ENCODE data around the gene PIK3C3. TPM values are rescaled to one million over a fixed set of nuclear protein-coding genes. Genes with fewer than 3 reads are reported as not detected.

Gene PIK3C3
- total RNA-seq: 61.1 and 63.2 TPM in 2 replicates

DNA sequence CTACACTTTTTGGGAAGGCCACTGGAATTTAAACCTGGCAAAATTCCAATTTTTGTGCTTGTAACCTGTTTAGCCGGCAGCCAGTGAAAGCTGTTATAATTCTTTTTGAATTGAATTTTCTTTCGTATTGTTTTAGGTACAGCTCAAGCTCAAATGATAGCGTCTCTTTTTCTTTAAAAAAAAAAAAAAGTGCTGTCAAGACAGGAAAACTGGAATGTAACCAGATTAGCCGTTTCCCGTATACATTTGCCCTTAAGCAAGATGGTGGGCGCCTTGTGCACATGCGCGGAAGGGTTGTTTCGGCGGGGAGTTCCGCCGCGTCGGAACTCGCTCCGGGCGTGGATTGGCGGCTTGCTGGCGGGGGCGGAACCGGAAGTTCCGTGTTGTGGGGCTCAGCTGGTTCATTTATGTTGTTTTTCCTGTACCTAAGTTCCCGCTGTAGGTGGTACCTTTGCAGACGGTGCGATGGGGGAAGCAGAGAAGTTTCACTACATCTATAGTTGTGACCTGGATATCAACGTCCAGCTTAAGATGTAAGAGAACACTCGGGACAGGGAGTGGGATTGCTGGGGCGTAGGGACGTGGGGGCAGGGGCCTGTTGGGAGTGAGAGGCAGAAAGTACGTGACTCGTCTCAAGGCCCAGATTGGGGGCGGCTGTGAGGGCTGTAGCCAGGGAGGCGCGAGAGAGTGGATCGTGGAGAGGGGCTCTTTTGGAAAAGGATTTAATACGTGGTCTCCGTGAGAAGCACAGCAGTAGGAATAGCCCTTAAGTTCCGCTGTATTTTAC, at the start of gene PIK3C3:
Gene PIK3C3 (plus strand): TSS at position 408 of the 787 bp plus-strand sequence. CDS start 58 bp downstream, at position 466.
- intact Hi-C loops (cut with micrococcal nuclease): loop anchor here (1.0 to 2.0 kb wide), 2 partner anchors 19 to 74 kb away; no protein-coding TSS in a partner anchor

- intact Hi-C loops (cut with micrococcal nuclease): loop anchor here (2.0 to 10.0 kb wide), 2 partner anchors 163 to 1621 kb away; no protein-coding TSS in a partner anchor
These were observed 49.1 kb upstream of the PIK3C3 start for GRCh38 chr18:41905786-41906527.

DNA sequence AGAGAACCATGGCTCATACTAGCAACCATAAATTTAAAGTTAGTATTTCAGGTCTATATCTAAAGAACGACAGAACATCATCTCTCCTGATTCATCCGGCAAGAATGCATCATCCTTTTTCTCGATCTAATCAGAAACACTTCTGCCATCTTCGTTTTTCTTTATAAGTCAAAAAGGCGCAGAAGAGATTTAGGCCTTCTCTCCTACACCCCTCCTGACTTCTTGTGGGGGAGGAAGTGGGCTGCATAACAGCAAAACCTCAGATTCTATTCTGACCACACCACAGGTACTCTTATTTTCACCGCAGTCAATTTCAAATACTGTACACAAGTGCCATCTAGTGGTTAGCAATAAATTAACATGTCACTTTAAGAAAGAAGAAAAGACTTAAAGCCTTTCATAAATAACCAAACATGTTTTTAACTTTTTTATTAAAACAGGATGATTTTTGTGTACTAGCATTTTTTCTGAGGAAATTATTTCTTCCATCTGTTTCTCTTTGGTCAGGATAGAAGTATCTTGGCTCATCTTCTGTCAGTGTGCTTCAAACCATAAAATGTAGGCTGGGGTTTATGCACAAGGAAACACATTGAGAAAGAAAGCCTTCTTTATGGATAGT, 48.4 kb upstream of the PIK3C3 start:
- intact Hi-C loops (cut with micrococcal nuclease): loop anchor here (2.0 to 10.0 kb wide), 2 partner anchors 164 to 1622 kb away; no protein-coding TSS in a partner anchor

DNA sequence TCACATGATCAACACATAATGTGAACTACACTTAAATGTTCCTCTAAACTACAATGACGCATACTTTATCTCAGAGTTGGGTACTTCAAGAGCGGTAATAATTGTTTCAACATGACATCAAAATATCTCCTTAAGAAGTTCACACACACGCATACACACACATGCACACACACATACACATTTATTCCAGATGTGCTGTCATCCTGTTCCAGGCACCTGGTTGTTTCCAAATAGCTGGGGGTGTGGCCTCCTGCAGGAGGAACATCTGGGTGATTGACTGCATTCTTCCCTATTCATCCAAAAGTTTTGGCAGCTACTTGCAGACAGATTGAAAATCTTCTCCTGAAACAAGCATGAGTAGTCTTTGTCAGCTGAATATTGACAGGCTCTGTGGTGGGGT, 37.9 kb upstream of the PIK3C3 start:
- intact Hi-C loops (cut with micrococcal nuclease): no loop called here

GRCh38 chr18:41921770-41922169, 33.3 kb upstream of the PIK3C3 start:
- intact Hi-C loops (cut with micrococcal nuclease): no loop called here

DNA sequence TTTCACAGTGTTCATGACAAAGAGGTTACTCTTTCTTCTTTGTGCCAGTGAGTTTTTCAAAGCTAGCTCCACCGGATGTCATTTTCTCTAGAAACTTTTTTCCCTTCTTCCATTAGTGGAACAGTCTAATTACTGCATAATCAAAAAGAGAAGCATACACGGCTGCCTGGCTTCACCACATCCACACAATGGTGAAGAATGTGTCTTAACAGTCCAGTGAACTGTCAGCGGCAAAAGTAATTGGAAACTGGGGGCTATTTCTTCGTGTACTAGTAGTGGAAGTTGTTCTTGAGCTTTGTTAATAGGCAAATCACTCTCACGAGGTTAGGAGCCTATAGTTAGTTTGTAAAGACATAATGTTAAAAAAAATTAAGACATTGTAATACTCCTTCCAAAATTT, 32.9 kb upstream of the PIK3C3 start:
- intact Hi-C loops (cut with micrococcal nuclease): no loop called here

GRCh38 chr18:41922841-41923240, 32.2 kb upstream of the PIK3C3 start:
- intact Hi-C loops (cut with micrococcal nuclease): no loop called here

DNA sequence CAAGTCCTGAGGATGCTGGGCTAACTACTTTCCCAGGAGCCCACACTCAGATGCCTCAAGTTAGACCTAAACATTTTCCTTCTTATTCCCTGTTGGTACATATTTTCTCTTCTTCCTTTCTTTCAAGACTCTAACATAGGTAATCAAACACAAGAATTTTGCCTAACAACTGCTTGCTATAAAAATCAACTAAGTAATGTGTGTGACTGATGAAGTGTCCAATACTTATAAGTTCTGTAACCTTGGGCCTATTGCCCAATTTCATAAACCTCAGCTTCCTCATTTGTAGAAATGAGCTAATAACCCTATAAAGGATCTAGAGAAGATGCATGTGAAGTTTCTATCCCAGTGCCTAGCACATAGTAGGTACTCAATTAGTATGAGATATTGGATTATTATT, 31.6 kb upstream of the PIK3C3 start:
- intact Hi-C loops (cut with micrococcal nuclease): no loop called here

GRCh38 chr18:41928581-41928980, 26.5 kb upstream of the PIK3C3 start:
- intact Hi-C loops (cut with micrococcal nuclease): no loop called here

- intact Hi-C loops (cut with micrococcal nuclease): no loop called here
These were observed 22.1 kb upstream of the PIK3C3 start for GRCh38 chr18:41932899-41933298.

DNA sequence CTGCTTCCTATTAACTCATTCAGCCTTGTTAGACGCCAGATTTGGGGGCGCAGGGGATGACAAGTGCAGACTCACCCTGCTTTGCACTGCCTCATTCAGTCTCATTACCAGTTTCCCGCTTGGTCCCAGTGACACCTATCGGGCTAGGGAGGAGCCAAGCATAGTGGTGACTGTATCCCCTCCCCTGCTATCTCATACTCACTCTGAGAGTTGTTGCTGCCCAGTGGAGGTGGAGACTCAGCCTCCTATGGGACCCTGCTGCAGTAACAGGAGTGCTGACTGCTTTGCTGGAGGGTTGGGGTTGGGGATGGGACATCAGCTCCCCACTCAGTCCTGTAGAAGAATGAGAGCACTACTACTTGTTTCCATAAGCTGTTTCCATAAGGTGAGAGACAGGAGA, 21.3 kb upstream of the PIK3C3 start:
- intact Hi-C loops (cut with micrococcal nuclease): no loop called here

- intact Hi-C loops (cut with micrococcal nuclease): no loop called here
These were observed 18.4 kb upstream of the PIK3C3 start for GRCh38 chr18:41936471-41937134.

DNA sequence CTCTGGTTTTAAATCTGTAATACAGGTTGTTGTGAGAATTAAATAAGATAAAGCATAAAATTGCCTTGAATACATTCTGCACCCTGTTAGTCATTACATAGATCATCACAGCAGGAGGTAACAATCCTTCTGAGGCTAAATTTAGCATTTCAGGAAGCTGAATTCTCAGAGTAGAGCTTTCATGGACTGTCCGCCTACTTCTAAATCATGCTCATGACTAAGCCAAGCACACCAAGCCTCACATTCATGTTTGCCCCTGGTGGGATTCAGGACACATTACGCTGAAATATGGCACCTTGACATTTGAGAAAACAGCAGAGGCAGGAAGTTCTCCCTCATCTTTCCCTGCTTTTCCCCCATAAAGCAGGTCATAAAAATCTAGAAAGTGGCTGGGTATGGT, 16.6 kb upstream of the PIK3C3 start:
- intact Hi-C loops (cut with micrococcal nuclease): no loop called here

DNA sequence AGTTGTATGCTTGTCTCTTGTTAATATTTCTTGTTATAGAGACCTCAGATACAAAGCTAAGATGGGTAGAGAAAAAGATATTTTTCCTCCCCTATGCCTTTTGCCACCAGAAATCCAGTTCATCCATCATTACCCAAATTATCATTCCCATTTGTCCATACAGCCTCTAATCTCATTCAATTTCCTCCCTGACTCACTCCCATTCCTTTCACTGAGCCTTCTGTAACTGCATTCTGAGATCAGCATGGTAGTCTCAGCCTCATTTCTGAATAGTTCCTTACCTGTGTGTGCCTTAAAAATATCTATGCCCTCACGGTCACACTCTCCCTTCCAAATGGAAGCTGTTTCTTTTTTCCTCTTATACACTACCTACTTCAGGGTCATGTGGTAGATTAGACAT, 15.7 kb upstream of the PIK3C3 start:
- intact Hi-C loops (cut with micrococcal nuclease): no loop called here

DNA sequence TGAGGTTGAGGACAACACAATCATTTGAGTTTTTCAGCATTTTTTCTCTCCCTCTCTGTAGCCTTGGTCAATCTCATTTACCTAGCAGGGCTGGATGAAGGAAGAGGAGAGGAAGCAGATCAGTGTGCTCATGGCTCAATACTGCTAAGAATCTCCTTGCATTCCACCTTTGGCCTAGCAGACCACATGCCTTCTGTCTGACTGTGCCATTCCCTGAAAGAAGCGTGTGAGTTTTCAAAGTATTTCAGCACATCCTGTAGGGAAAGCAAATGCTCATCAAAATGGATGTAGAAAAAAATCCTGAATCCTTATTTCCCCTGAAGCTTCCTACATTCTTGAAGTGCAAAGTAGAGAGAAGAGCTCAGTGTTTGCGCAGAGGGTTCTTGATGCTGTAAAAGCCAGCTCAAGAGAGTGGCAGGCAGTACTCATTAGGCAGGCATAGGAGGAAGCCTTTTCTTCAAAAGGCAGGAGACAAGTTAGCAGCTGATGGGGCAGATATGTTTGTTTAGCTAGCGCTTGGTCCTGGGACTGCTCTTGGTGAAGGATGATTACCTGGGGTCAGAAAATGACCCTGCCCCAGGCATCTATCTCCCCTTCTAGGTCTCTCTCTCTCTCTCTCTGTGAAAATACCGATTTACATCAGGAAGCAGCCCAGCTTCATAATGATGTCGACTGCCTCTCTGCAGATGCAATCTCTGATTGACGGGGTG, 14.4 kb upstream of the PIK3C3 start:
- intact Hi-C loops (cut with micrococcal nuclease): no loop called here

GRCh38 chr18:41942254-41942653, 12.8 kb upstream of the PIK3C3 start:
- intact Hi-C loops (cut with micrococcal nuclease): no loop called here

DNA sequence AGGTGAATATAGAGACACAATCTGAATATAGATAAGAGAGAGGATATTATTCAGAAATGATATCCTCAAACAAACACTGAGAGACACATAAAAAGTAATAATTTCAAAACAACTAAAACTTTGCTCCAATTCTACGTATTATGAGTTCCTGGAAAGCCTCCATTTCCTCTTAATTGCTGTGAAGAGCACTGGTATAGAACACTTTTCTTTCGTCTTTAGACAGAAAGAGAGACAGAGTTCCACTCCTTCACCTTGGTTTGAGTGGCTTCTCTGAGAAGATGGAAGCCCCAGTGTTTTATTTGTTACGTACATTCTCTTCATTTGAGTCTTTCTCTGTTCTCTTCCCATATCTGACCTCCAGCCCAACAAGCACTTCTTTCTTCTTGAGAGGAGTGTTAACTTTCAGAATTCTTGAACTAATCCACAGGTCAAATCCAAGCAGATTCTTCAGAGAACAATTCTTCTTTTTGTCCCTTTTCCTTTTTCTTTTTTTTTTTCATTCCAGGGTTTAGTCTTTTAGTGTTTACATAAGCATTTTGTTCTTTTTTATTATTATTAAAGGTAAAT, 6.4 kb upstream of the PIK3C3 start:
- intact Hi-C loops (cut with micrococcal nuclease): no loop called here

GRCh38 chr18:41949206-41949920, 5.7 kb upstream of the PIK3C3 start:
- intact Hi-C loops (cut with micrococcal nuclease): no loop called here

- intact Hi-C loops (cut with micrococcal nuclease): loop anchor here (1.0 to 2.0 kb wide), 2 partner anchors 19 to 73 kb away; no protein-coding TSS in a partner anchor
These were observed 654 bp downstream of the PIK3C3 start for GRCh38 chr18:41955688-41956087.

DNA sequence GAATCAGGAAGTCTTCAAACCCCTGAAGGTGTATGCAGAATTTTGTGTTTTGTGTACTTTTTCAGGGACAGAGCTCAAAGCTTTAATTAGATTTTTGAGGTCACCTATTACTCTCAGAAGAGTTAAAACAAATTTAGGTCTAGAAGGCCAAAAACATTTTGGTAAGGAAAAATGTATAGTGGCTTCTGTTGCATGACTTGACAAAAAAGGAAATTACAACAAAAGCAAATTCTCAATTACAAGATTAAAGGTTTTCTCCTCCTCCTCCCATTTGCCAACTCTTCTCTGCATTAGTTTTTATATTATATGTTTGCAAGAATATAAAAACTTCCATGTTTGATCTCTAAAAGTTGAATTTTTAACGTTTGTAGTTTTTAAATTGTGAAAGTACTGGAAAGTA, 4.0 kb downstream of the PIK3C3 start:
- intact Hi-C loops (cut with micrococcal nuclease): no loop called here
